MM.1S (cell line): ENCODE data around the gene CFL2.
"Not testable (repeated sequence)": the region's sequence is repeated elsewhere in the genome, so short reads cannot be mapped to it uniquely, and the experiment has no call there.

Source experiments
- DNase-seq: peaks from one replicate; pipeline ENCODE4 v3.0.0-alpha.2; 2015
- H2AFZ ChIP-seq: fragments of 300-600 bp; sonication (generic); 2 replicates; pipeline ENCODE4 v1.6.0; 2016; ENCODE audit warnings: antibody characterized with exemption, low read length
- H3F3A ChIP-seq: fragments of 300-600 bp; sonication (generic); 2 replicates; pipeline ENCODE4 v1.6.1; 2016; ENCODE audit warnings: mild to moderate bottlenecking, antibody characterized with exemption, low read length, moderate library complexity, mixed read lengths; ENCODE audit not compliant: insufficient read depth
- H3K27ac ChIP-seq: fragments of 300-600 bp; sonication (generic); 2 replicates; pipeline ENCODE4 v1.5.1; 2016; ENCODE audit warnings: mild to moderate bottlenecking, low read length
- H3K27me3 ChIP-seq: fragments of 300-600 bp; sonication (generic); replicated peaks from 2 replicates; pipeline ENCODE4 v1.6.0; 2016; ENCODE audit warnings: low read length; ENCODE audit not compliant: insufficient read depth
- H3K36me3 ChIP-seq: fragments of 300-600 bp; sonication (generic); replicated peaks from 2 replicates; pipeline ENCODE4 v1.6.1; 2016; ENCODE audit warnings: mild to moderate bottlenecking, low read length, mixed read lengths; ENCODE audit not compliant: insufficient read depth
- H3K4me1 ChIP-seq: fragments of 300-600 bp; sonication (generic); 2 replicates; pipeline ENCODE4 v1.6.1; 2016; ENCODE audit warnings: low read length, mixed read lengths
- H3K4me2 ChIP-seq: fragments of 300-600 bp; sonication (generic); 2 replicates; pipeline ENCODE4 v1.6.0; 2016; ENCODE audit warnings: low read depth, low read length
- H3K4me3 ChIP-seq: fragments of 300-600 bp; sonication (generic); 2 replicates; pipeline ENCODE4 v1.5.1; 2016; ENCODE audit warnings: low read length, mixed read lengths
- H3K79me2 ChIP-seq: fragments of 300-600 bp; sonication (generic); 2 replicates; pipeline ENCODE4 v1.6.1; 2016; ENCODE audit warnings: mixed run types, low read length, mixed read lengths
- H3K9ac ChIP-seq: fragments of 300-600 bp; sonication (generic); 2 replicates; pipeline ENCODE4 v1.6.1; 2016; ENCODE audit warnings: low read length, mixed read lengths
- H3K9me2 ChIP-seq: fragments of 300-600 bp; sonication (generic); replicated peaks from 2 replicates; pipeline ENCODE4 v1.6.1; 2016; ENCODE audit warnings: mild to moderate bottlenecking, low read length, mixed read lengths; ENCODE audit not compliant: insufficient read depth
- H3K9me3 ChIP-seq: fragments of 300-600 bp; sonication (generic); replicated peaks from 2 replicates; pipeline ENCODE4 v1.6.1; 2016; ENCODE audit warnings: mild to moderate bottlenecking, low read length, mixed read lengths; ENCODE audit not compliant: insufficient read depth
- H4K20me1 ChIP-seq: fragments of 300-600 bp; sonication (generic); 2 replicates; pipeline ENCODE4 v1.6.1; 2016; ENCODE audit warnings: mild to moderate bottlenecking, low read length, moderate library complexity, mixed read lengths; ENCODE audit not compliant: insufficient read depth
- CTCF ChIP-seq: fragments of 300-600 bp; sonication (generic); IDR thresholded peaks from 2 replicates; pipeline ENCODE4 v1.5.1; 2016; ENCODE audit warnings: antibody characterized with exemption, low read length, mixed read lengths
- EZH2 ChIP-seq: fragments of 300-600 bp; sonication (generic); optimal IDR thresholded peaks from 2 replicates; pipeline ENCODE3; 2017; ENCODE audit warnings: low read depth, mild to moderate bottlenecking, antibody characterized with exemption, low read length, mixed read lengths
- EZH2phosphoT487 ChIP-seq: fragments of 300-600 bp; sonication (generic); IDR thresholded peaks from 2 replicates; pipeline ENCODE4 v1.6.1; 2018; ENCODE audit warnings: antibody characterized with exemption, low read length

The CFL2 gene

GRCh38 chr14:34742270-34743115, 28.1 kb upstream of the CFL2 start:
- H3K4me1 ChIP-seq = peaks cover 4% of the 10 kb centered on the region
- H3K27ac ChIP-seq = no peak overlapping the region; the same call in 1 of the 2 replicates
- H3K4me2 ChIP-seq = no peak overlapping the region
- H3K9me2 ChIP-seq = no peaks in the 10 kb centered on the region
- no peaks in the 10 kb centered on the region for H4K20me1 ChIP-seq
- TF ChIP-seq EZH2phosphoT487 (no peak), CTCF (no peak), EZH2 (no peak)
- no peaks in the 10 kb centered on the region for H3K36me3 ChIP-seq
- DNase-seq = no peak
- H2AFZ ChIP-seq = no peak overlapping the region
- no peaks in the 10 kb centered on the region for H3K9me3 ChIP-seq
- no peak overlapping the region for H3K4me3 ChIP-seq
- no peak overlapping the region for H3K9ac ChIP-seq
- no peaks in the 10 kb centered on the region for H3K79me2 ChIP-seq
- no peaks in the 10 kb centered on the region for H3K27me3 ChIP-seq
- no peaks in the 10 kb centered on the region for H3F3A ChIP-seq

GRCh38 chr14:34741840-34742239, 27.4 kb upstream of the CFL2 start:
- Histone ChIP-seq H3K27ac (no peak overlapping the region; the same call in 1 of the 2 replicates), H3F3A (no peaks in the 10 kb centered on the region), H3K4me1 (peaks cover 4% of the 10 kb centered on the region), H3K79me2 (no peaks in the 10 kb centered on the region), H3K9me3 (no peaks in the 10 kb centered on the region), H3K36me3 (no peaks in the 10 kb centered on the region), H2AFZ (no peak overlapping the region), H3K9ac (no peak overlapping the region), H3K9me2 (no peaks in the 10 kb centered on the region), H3K4me2 (no peak overlapping the region), H3K4me3 (no peak overlapping the region), H4K20me1 (no peaks in the 10 kb centered on the region), H3K27me3 (no peaks in the 10 kb centered on the region)
- no peak for TF ChIP-seq CTCF
- no peak for TF ChIP-seq EZH2
- no peak for TF ChIP-seq EZH2phosphoT487
- DNase-seq = peak; percentile 69

- not testable (repeated sequence) for DNase-seq, H2AFZ ChIP-seq, H3K27ac ChIP-seq, H3K4me3 ChIP-seq, H3K9ac ChIP-seq, H3K36me3 ChIP-seq, H3K27me3 ChIP-seq, H3F3A ChIP-seq, H3K9me2 ChIP-seq, H3K79me2 ChIP-seq, H3K4me2 ChIP-seq, H3K4me1 ChIP-seq, H3K9me3 ChIP-seq, H4K20me1 ChIP-seq
Observed at GRCh38 chr14:34740139-34740538, 25.7 kb upstream of the CFL2 start.

- not testable (repeated sequence) for H3K4me3 ChIP-seq, H3K9me2 ChIP-seq, H3K27ac ChIP-seq, H3K4me2 ChIP-seq, H2AFZ ChIP-seq, H3K9me3 ChIP-seq, H3K27me3 ChIP-seq, H4K20me1 ChIP-seq, H3K36me3 ChIP-seq, H3F3A ChIP-seq, H3K9ac ChIP-seq, H3K4me1 ChIP-seq, DNase-seq, H3K79me2 ChIP-seq
Observed at GRCh38 chr14:34737079-34737478, 22.7 kb upstream of the CFL2 start.
